HG03066 (cell line): ENCODE measurements around the gene B3GNT2.

Source experiments
- ATAC-seq: cut with Tn5 transposase; IDR thresholded peaks from one replicate; pipeline ENCODE4 v1.9.1; 2021; ENCODE audit warnings: low read depth; ENCODE audit not compliant: unreplicated experiment

Gene B3GNT2

GRCh38 chr2:62202729-62203128, 6.8 kb downstream of the B3GNT2 start:
- ATAC-seq = no peak

DNA sequence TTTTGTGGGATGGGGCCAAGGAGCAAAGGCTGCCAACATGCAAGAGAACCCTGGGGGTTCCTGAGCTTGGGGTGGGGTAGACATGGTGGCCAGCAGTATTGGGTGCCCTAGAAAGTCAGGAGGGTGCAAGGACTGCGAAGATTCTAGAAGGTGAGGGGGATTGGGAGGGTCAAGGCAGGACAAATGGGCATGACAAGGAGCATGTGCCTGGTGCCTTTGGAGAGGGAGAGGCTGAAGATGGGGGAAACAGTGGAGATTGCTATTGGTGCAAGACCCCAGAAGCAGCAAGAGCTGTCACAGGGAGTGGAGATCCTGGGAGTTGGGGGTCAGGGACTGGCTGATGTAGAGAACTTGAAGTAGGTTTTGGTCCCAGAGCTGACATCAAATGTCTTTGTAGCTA, 7.5 kb downstream of the B3GNT2 start:
- no peak for ATAC-seq

DNA sequence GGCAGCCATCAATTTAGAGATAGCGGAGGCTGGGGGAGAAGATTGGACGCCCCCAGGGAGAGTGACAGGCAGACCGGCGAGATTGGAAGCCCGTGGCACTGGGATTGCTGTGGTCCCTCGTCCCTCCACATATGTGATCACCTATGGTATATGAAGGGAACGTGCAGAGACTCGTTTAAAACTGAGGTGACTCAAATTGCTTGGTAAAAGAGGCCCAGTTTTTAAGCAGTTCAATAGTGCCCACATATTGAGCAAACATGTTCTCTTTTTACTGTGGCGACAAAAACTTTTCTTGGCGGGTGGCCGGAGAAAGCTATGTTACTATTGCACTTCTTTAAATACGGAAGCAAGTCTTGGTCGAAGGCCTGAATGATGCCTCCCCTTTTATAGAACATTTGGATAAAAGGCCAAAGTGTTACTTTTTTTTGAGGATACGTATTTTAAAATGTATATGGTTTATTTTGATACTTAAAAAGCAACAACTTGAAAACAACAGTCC, 9.1 kb downstream of the B3GNT2 start:
- ATAC-seq = no peak

GRCh38 chr2:62205554-62205953, 9.6 kb downstream of the B3GNT2 start:
- ATAC-seq = no peak

DNA sequence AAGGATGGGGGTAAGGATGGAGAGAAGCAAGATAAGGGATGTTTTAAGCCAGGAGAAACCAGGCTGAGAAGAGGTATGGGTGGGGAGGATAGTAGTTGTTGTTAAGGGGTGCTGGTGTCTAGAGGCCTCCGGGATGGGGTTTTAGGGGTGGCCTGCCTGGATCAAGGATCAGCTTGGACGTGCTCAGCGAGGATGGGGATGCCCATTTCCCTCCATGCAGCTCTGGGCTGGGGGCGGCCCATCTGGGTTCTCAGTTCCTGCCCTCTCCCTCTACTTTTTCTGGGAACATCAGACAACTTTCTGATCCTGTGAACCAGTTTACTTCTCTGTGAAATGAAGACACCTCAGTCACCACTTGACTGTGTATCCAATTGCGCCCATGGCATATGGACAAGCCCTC, 10.1 kb downstream of the B3GNT2 start:
- ATAC-seq = no peak

- ATAC-seq = no peak
Observed at GRCh38 chr2:62207491-62207890, 11.6 kb downstream of the B3GNT2 start.

DNA sequence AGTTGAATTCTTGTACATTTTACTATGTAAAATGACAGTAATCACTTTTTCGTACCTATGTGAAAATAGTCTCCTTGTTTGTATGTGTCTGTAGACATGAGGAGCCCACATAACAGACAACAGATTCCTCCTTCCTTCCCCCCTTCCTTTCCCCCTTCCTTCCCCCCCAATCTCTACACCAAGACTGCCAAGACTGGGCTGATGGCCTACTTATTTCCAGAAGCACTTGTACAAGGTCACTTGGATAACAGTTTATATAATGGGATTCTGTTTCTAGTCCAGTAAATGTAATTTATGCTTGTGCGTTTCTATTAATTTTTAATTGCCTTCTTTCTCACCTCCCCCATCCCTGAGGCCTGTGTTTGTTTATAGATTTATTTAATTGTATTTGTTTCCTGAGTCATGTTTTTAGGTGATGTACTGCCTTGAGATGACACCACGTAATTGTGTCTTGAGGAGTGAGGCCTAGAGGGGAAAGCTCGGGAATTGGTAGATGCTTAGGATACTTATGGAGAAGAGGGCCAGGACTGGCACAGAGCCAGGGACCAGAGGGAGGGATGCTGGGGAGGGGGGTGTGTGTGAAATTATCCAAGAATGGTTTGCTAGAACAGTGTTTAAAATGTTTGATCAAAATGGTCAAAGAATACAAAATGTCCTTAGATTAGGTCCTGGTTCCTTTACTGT, 12.3 kb downstream of the B3GNT2 start:
- no peak for ATAC-seq

DNA sequence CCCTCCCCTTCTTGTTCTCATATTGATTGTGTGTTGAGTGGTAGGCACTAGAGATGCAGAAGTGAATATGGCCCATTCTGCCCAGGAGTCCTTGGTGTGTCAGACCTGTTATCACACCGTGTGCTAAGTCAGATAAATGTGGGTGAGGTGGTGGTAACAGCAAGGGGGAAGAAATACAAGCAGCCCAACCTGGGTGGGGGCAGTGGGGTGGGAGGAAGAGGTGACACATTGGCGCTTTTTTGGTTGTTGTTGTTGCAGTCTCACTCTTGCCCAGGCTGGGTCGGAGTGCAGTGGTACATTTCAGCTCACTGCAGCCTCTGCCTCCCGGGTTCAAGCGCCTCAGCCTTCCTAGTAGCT, 12.8 kb downstream of the B3GNT2 start:
- ATAC-seq = no peak

- ATAC-seq = no peak
Observed at GRCh38 chr2:62209427-62209991, 13.6 kb downstream of the B3GNT2 start.

GRCh38 chr2:62215306-62216064, 19.6 kb downstream of the B3GNT2 start:
- no peak for ATAC-seq

GRCh38 chr2:62216113-62216512, 20.2 kb downstream of the B3GNT2 start:
- ATAC-seq = no peak

- ATAC-seq = no peak
Observed at GRCh38 chr2:62216616-62217015, 20.7 kb downstream of the B3GNT2 start.

- ATAC-seq = no peak
Observed at GRCh38 chr2:62217421-62217820, 21.5 kb downstream of the B3GNT2 start.

GRCh38 chr2:62217970-62218369, 22.1 kb downstream of the B3GNT2 start:
- no peak for ATAC-seq

GRCh38 chr2:62219407-62220159, 23.7 kb downstream of the B3GNT2 start:
- ATAC-seq = no peak

GRCh38 chr2:62221141-62221540, 25.2 kb downstream of the B3GNT2 start:
- ATAC-seq = no peak

DNA sequence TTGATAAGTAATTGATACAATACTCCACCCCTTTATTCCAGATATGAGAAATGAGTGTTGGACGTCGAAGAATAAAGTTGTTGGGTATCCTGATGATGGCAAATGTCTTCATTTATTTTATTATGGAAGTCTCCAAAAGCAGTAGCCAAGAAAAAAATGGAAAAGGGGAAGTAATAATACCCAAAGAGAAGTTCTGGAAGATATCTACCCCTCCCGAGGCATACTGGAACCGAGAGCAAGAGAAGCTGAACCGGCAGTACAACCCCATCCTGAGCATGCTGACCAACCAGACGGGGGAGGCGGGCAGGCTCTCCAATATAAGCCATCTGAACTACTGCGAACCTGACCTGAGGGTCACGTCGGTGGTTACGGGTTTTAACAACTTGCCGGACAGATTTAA, 26.3 kb downstream of the B3GNT2 start:
- no peak for ATAC-seq

GRCh38 chr2:62222674-62223073, 26.8 kb downstream of the B3GNT2 start:
- ATAC-seq = no peak

DNA sequence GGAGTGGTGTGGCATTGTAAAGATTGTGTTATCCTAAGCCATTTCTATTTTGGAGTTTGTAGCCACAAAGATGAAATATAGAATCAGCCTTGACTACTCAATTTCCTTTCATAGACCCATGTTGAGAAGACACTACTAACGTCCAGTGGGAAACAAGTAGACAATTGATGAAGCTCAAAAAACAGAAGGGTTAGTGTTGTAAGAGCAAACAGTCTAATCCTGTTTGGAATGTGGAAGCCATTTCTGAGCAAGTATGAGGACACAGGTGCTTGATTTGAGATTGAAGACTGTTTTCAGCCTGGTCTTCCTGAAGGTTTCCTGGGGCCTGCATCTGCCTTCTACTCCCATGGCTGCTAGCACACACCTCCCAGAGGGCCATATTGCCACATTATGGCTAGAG, 29.1 kb downstream of the B3GNT2 start:
- ATAC-seq = no peak

- no peak for ATAC-seq
Observed at GRCh38 chr2:62227386-62228075, 31.6 kb downstream of the B3GNT2 start.
